ENCODE data around the gene NKX2-4. TPM values are rescaled to one million over a fixed set of nuclear protein-coding genes. Genes with fewer than 3 reads are reported as not detected.
"Not testable (repeated sequence)": the region's sequence is repeated elsewhere in the genome, so short reads cannot be mapped to it uniquely, and the experiment has no call there.

The NKX2-4 gene
- total and polyA plus RNA-seq, 12 donors: not detected

GRCh38 chr20:21371193-21371592 is 26.1 kb downstream of the NKX2-4 start:
- WGBS, 2 donors: 74 to 88% methylated on average over 1 of the region's 1 CpG
- intact Hi-C loops (cut with DNase I): loop anchor here in 3 of 10 donors (10.0 kb wide), 4 partner anchors 64 to 236 kb away; partner anchors contain the start of gene XRN2 (in 1 of the 3)
- TF ChIP-seq CTCF (IDR thresholded peaks at IDR 0.05): no peak
- Histone ChIP-seq H3K9me3 (no peaks in the 10 kb centered on the region), H3K4me1 (peaks cover 0 to 7% (median 0%) of the 10 kb centered on the region in 9 donors), H3K4me3 (no peak overlapping the region), H3K27ac (no peak overlapping the region), H3K27me3 (no peaks in the 10 kb centered on the region), H3K36me3 (peaks cover 0 to 87% (median 26%) of the 10 kb centered on the region in 9 donors)
- ATAC-seq (no peak), DNase-seq (no peak)

- TF ChIP-seq CTCF (IDR thresholded peaks at IDR 0.05): no peak
- Histone ChIP-seq H3K27ac (no peak overlapping the region), H3K4me1 (peaks cover 0 to 2% (median 0%) of the 10 kb centered on the region in 9 donors), H3K4me3 (no peak overlapping the region), H3K9me3 (no peaks in the 10 kb centered on the region), H3K36me3 (peaks cover 0 to 94% (median 27%) of the 10 kb centered on the region in 9 donors), H3K27me3 (no peaks in the 10 kb centered on the region)
- intact Hi-C loops (cut with DNase I): loop anchor here in 1 of 10 donors (5.0 kb wide), 1 partner anchor 66 kb away; the partner anchor contains the start of gene XRN2
- no peak for DNase-seq
- no peak for ATAC-seq
- 48 to 94% methylated on average over 2 of the region's 2 CpGs for WGBS, 2 donors
These were observed 28.5 kb downstream of the NKX2-4 start for GRCh38 chr20:21368791-21369190.

GRCh38 chr20:21366273-21366672 is 31.1 kb downstream of the NKX2-4 start:
- not testable (repeated sequence) for H3K4me1 ChIP-seq, H3K4me3 ChIP-seq, H3K27me3 ChIP-seq, DNase-seq, H3K27ac ChIP-seq, H3K9me3 ChIP-seq, ATAC-seq
- WGBS, 2 donors: 87 to 92% methylated on average over 9 of the region's 9 CpGs
- intact Hi-C loops (cut with DNase I): loop anchor here in 1 of 10 donors (5.0 kb wide), 1 partner anchor 64 kb away; the partner anchor contains the start of gene XRN2
- peaks cover 0 to 94% (median 32%) of the 10 kb centered on the region in 9 donors for H3K36me3 ChIP-seq

GRCh38 chr20:21365771-21366170 is 31.6 kb downstream of the NKX2-4 start:
- ATAC-seq (no peak), DNase-seq (no peak)
- no peak overlapping the region for H3K27ac ChIP-seq
- peaks cover 0 to 96% (median 32%) of the 10 kb centered on the region in 9 donors for H3K36me3 ChIP-seq
- H3K9me3 ChIP-seq: no peaks in the 10 kb centered on the region
- H3K27me3 ChIP-seq: no peaks in the 10 kb centered on the region
- no peak for TF ChIP-seq CTCF (IDR thresholded peaks at IDR 0.05)
- H3K4me1 ChIP-seq: peaks cover 0 to 13% (median 0%) of the 10 kb centered on the region in 9 donors
- WGBS, 2 donors: 98% methylated on average over 3 of the region's 3 CpGs
- no peak overlapping the region for H3K4me3 ChIP-seq
- intact Hi-C loops (cut with DNase I): loop anchor here in 1 of 10 donors (5.0 kb wide), 1 partner anchor 63 kb away; the partner anchor contains the start of gene XRN2

GRCh38 chr20:21364413-21364812 is 32.9 kb downstream of the NKX2-4 start:
- DNase-seq (no peak), ATAC-seq (no peak)
- H3K36me3 ChIP-seq: peaks cover 0 to 96% (median 27%) of the 10 kb centered on the region in 9 donors
- intact Hi-C loops (cut with DNase I): no loop called here
- no peak overlapping the region for H3K4me3 ChIP-seq
- H3K4me1 ChIP-seq: peaks cover 0 to 23% (median 0%) of the 10 kb centered on the region in 9 donors
- no peaks in the 10 kb centered on the region for H3K9me3 ChIP-seq
- 94 to 95% methylated on average over 6 of the region's 6 CpGs for WGBS, 2 donors
- H3K27ac ChIP-seq: no peak overlapping the region
- no peaks in the 10 kb centered on the region for H3K27me3 ChIP-seq
- TF ChIP-seq CTCF (IDR thresholded peaks at IDR 0.05): no peak

Measured in heart right ventricle (tissue), 16 donors.